ENCODE data around the gene JSRP1.

Gene JSRP1

GRCh38 chr19:2268480-2268830 is 12.2 kb upstream of the JSRP1 start:
- TF ChIP-seq CTCF (conservative IDR thresholded peaks at IDR 0.05), result no peak
- H3K27ac ChIP-seq, result peak overlapping the region; percentile 91

GRCh38 chr19:2266183-2266993 is 10.2 kb upstream of the JSRP1 start:
- TF ChIP-seq CTCF (conservative IDR thresholded peaks at IDR 0.05), result no peak
- H3K27ac ChIP-seq, result peak overlapping the region; percentile 59

- peak; percentile 62 for TF ChIP-seq CTCF (conservative IDR thresholded peaks at IDR 0.05)
- no peak overlapping the region for H3K27ac ChIP-seq
Measured at GRCh38 chr19:2261438-2262172, 5.4 kb upstream of the JSRP1 start.

GRCh38 chr19:2260341-2260805 is 4.2 kb upstream of the JSRP1 start:
- TF ChIP-seq CTCF (conservative IDR thresholded peaks at IDR 0.05), result no peak
- no peak overlapping the region for H3K27ac ChIP-seq

GRCh38 chr19:2259336-2259735 is 3.1 kb upstream of the JSRP1 start:
- no peak overlapping the region for H3K27ac ChIP-seq
- no peak for TF ChIP-seq CTCF (conservative IDR thresholded peaks at IDR 0.05)

GRCh38 chr19:2255112-2255845 is 938 bp downstream of the JSRP1 start:
- TF ChIP-seq CTCF (conservative IDR thresholded peaks at IDR 0.05), result no peak
- H3K27ac ChIP-seq, result no peak overlapping the region
